Non-pigmented ciliary epithelial cell (primary cell): ENCODE results near the gene UBP1.
"Not testable (repeated sequence)": the region's sequence is repeated elsewhere in the genome, so short reads cannot be mapped to it uniquely, and the experiment has no call there.

Experiments
- DNase-seq: peaks from one replicate; pipeline ENCODE4 v3.0.0-alpha.2; 2010; ENCODE audit warnings: low read depth

UBP1 gene

GRCh38 chr3:33440328-33441224 is at the start of gene UBP1:
Gene UBP1 (minus strand): TSS chr3:33440405. CDS start chr3:33439848, 557 bp downstream.
- DNase-seq, result peak; percentile 100

GRCh38 chr3:33488683-33489082 is 48.5 kb upstream of the UBP1 start:
- no peak for DNase-seq

- no peak for DNase-seq
These were observed 48.0 kb upstream of the UBP1 start for GRCh38 chr3:33488246-33488645.

- no peak for DNase-seq
These were observed 41.9 kb upstream of the UBP1 start for GRCh38 chr3:33482111-33482521.

- DNase-seq, result no peak
These were observed 34.7 kb upstream of the UBP1 start for GRCh38 chr3:33474896-33475295.

GRCh38 chr3:33473813-33474212 is 33.6 kb upstream of the UBP1 start:
- no peak for DNase-seq

- no peak for DNase-seq
These were observed 27.6 kb upstream of the UBP1 start for GRCh38 chr3:33467786-33468185.

GRCh38 chr3:33461097-33461496 is 20.9 kb upstream of the UBP1 start:
- no peak for DNase-seq

- DNase-seq, result not testable (repeated sequence)
These were observed 19.4 kb upstream of the UBP1 start for GRCh38 chr3:33459577-33459976.

GRCh38 chr3:33458446-33458845 is 18.2 kb upstream of the UBP1 start:
- no peak for DNase-seq

GRCh38 chr3:33456756-33457155 is 16.6 kb upstream of the UBP1 start:
- no peak for DNase-seq

GRCh38 chr3:33453331-33453761 is 13.1 kb upstream of the UBP1 start:
- no peak for DNase-seq

GRCh38 chr3:33451994-33452393 is 11.8 kb upstream of the UBP1 start:
- DNase-seq, result not testable (repeated sequence)

GRCh38 chr3:33447958-33448357 is 7.8 kb upstream of the UBP1 start:
- DNase-seq, result no peak

- not testable (repeated sequence) for DNase-seq
These were observed 7.0 kb upstream of the UBP1 start for GRCh38 chr3:33447256-33447625.

GRCh38 chr3:33442190-33442589 is 2.0 kb upstream of the UBP1 start:
- no peak for DNase-seq

- DNase-seq, result no peak
These were observed 1.2 kb upstream of the UBP1 start for GRCh38 chr3:33441225-33441976.

- no peak for DNase-seq
These were observed 468 bp downstream of the UBP1 start for GRCh38 chr3:33439546-33440327.

GRCh38 chr3:33438881-33439545 is 1.2 kb downstream of the UBP1 start:
- no peak for DNase-seq

GRCh38 chr3:33438284-33438668 is 1.9 kb downstream of the UBP1 start:
- DNase-seq, result no peak

GRCh38 chr3:33437556-33438283 is 2.5 kb downstream of the UBP1 start:
- DNase-seq, result peak; percentile 50
